ENCODE results near the gene DPP7. TPM values are rescaled to one million over a fixed set of nuclear protein-coding genes. Genes with fewer than 3 reads are reported as not detected.
"Not testable (repeated sequence)": the region's sequence is repeated elsewhere in the genome, so short reads cannot be mapped to it uniquely, and the experiment has no call there.

The DPP7 gene
- total RNA-seq, 1 donor from 2014 or later: 137 TPM

- H3K27me3 ChIP-seq (ENCODE audit: control insufficient read depth, insufficient read depth, low read length): no peaks in the 10 kb centered on the region
- no peaks in the 10 kb centered on the region for H3K36me3 ChIP-seq (ENCODE audit: control insufficient read depth, insufficient read depth, low read length)
- no peak overlapping the region for H3K4me3 ChIP-seq (ENCODE audit: low read depth, low read length)
- DNase-seq (ENCODE audit: low read depth): no peak
- no peak for TF ChIP-seq CTCF (IDR thresholded peaks at IDR 0.05; ENCODE audit: insufficient read depth, low read length, poor library complexity, severe bottlenecking)
Measured at GRCh38 chr9:137127301-137128157, 13.0 kb upstream of the DPP7 start.

- Histone ChIP-seq H3K4me3 (ENCODE audit: low read depth, low read length) (no peak overlapping the region), H3K36me3 (ENCODE audit: control insufficient read depth, insufficient read depth, low read length) (no peaks in the 10 kb centered on the region), H3K27me3 (ENCODE audit: control insufficient read depth, insufficient read depth, low read length) (no peaks in the 10 kb centered on the region)
- TF ChIP-seq CTCF (IDR thresholded peaks at IDR 0.05; ENCODE audit: insufficient read depth, low read length, poor library complexity, severe bottlenecking): no peak
- no peak for DNase-seq (ENCODE audit: low read depth)
Measured at GRCh38 chr9:137126786-137127185, 12.3 kb upstream of the DPP7 start.

- not testable (repeated sequence) for H3K4me3 ChIP-seq (ENCODE audit: low read depth, low read length); H3K36me3 ChIP-seq (ENCODE audit: control insufficient read depth, insufficient read depth, low read length); H3K27me3 ChIP-seq (ENCODE audit: control insufficient read depth, insufficient read depth, low read length); DNase-seq (ENCODE audit: low read depth)
Measured at GRCh38 chr9:137123952-137124462, 9.5 kb upstream of the DPP7 start.

- Histone ChIP-seq H3K4me3 (ENCODE audit: low read depth, low read length) (no peak overlapping the region), H3K27me3 (ENCODE audit: control insufficient read depth, insufficient read depth, low read length) (no peaks in the 10 kb centered on the region), H3K36me3 (ENCODE audit: control insufficient read depth, insufficient read depth, low read length) (no peaks in the 10 kb centered on the region)
- TF ChIP-seq CTCF (IDR thresholded peaks at IDR 0.05; ENCODE audit: insufficient read depth, low read length, poor library complexity, severe bottlenecking): no peak
- no peak for DNase-seq (ENCODE audit: low read depth)
Measured at GRCh38 chr9:137123468-137123837, 8.9 kb upstream of the DPP7 start.

- H3K4me3 ChIP-seq (ENCODE audit: low read depth, low read length); H3K36me3 ChIP-seq (ENCODE audit: control insufficient read depth, insufficient read depth, low read length); DNase-seq (ENCODE audit: low read depth); H3K27me3 ChIP-seq (ENCODE audit: control insufficient read depth, insufficient read depth, low read length): not testable (repeated sequence)
Measured at GRCh38 chr9:137122796-137123467, 8.4 kb upstream of the DPP7 start.

- H3K4me3 ChIP-seq (ENCODE audit: low read depth, low read length); DNase-seq (ENCODE audit: low read depth); H3K36me3 ChIP-seq (ENCODE audit: control insufficient read depth, insufficient read depth, low read length): not testable (repeated sequence)
Measured at GRCh38 chr9:137121927-137122795, 7.6 kb upstream of the DPP7 start.

GRCh38 chr9:137118092-137118603, 3.6 kb upstream of the DPP7 start:
- H3K27me3 ChIP-seq (ENCODE audit: control insufficient read depth, insufficient read depth, low read length); H3K4me3 ChIP-seq (ENCODE audit: low read depth, low read length); DNase-seq (ENCODE audit: low read depth); H3K36me3 ChIP-seq (ENCODE audit: control insufficient read depth, insufficient read depth, low read length): not testable (repeated sequence)

More at GRCh38 chr9:137121927-137122795, 7.6 kb upstream of the DPP7 start:
- H3K27me3 ChIP-seq (ENCODE audit: control insufficient read depth, insufficient read depth, low read length): not testable (repeated sequence)

Data from kidney epithelial cell (primary cell).